HepG2 (cell line): ENCODE measurements around the gene COL8A2. TPM values are rescaled to one million over a fixed set of nuclear protein-coding genes. Genes with fewer than 3 reads are reported as not detected.

ENCODE experiments used
- ATF3 ChIP-seq: sonication (generic); formaldehyde crosslinking; IDR thresholded peaks from 2 replicates; pipeline ENCODE4 v1.4.0; 2020; ENCODE audit warnings: missing genetic modification reagents
- ATF7-NPFF ChIP-seq: sonication (generic); formaldehyde crosslinking; IDR thresholded peaks from 2 replicates; pipeline ENCODE4 v1.8.1; 2023; ENCODE audit warnings: mild to moderate bottlenecking, low read depth, missing genetic modification reagents, moderate library complexity
- CBX2 ChIP-seq, 2 experiments: fragments of 200-600 bp in 1 of 2; sonication (generic); formaldehyde crosslinking in 1 of 2; IDR thresholded peaks; 2 replicates each; pipeline versions ENCODE4 v1.7.0 to v1.8.1; 2018 to 2022; ENCODE audit warnings: low read depth in 2 of 2, low read length in 1 of 2, mild to moderate bottlenecking in 1 of 2, missing genetic modification reagents in 1 of 2
- ELF3 ChIP-seq: IDR thresholded peaks from 2 replicates; pipeline ENCODE4 v1.6.1; 2016; ENCODE audit warnings: missing genetic modification reagents, missing compliant biosample characterization
- HHEX ChIP-seq: IDR thresholded peaks from 2 replicates; pipeline ENCODE4 v1.6.1; 2016; ENCODE audit warnings: control low read depth
- HOXA5 ChIP-seq: sonication (generic); formaldehyde crosslinking; IDR thresholded peaks from 2 replicates; pipeline ENCODE4 v1.4.0; 2020; ENCODE audit warnings: missing genetic modification reagents
- HOXD1 ChIP-seq: sonication (generic); formaldehyde crosslinking; IDR thresholded peaks from 2 replicates; pipeline ENCODE4 v1.5.0; 2020; ENCODE audit warnings: missing genetic modification reagents
- IRF2 ChIP-seq: IDR thresholded peaks from 2 replicates; pipeline ENCODE4 v1.6.1; 2018; ENCODE audit warnings: missing genetic modification reagents, missing compliant biosample characterization
- JUNB ChIP-seq: sonication (generic); formaldehyde crosslinking; IDR thresholded peaks from 2 replicates; pipeline ENCODE4 v1.8.0; 2022; ENCODE audit warnings: missing genetic modification reagents, mild to moderate bottlenecking, borderline replicate concordance
- NR2C2 ChIP-seq: sonication (generic); formaldehyde crosslinking; IDR thresholded peaks from 2 replicates; pipeline ENCODE4 v1.4.0; 2020; ENCODE audit warnings: missing genetic modification reagents, mild to moderate bottlenecking, moderate library complexity, borderline replicate concordance
- POLR2AphosphoS5 ChIP-seq: IDR thresholded peaks from 2 replicates; pipeline ENCODE4 v1.6.1; 2012; ENCODE audit warnings: low read depth, low read length
- SKI ChIP-seq: fragments of 450-650 bp; IDR thresholded peaks from one replicate; pipeline ENCODE4 v1.6.1; 2018; ENCODE audit warnings: mild to moderate bottlenecking; ENCODE audit not compliant: partially characterized antibody
- SMAD1 ChIP-seq: sonication (generic); formaldehyde crosslinking; IDR thresholded peaks from 2 replicates; pipeline ENCODE4 v1.4.0; 2020; ENCODE audit warnings: missing genetic modification reagents, low read depth, mild to moderate bottlenecking, borderline replicate concordance
- ZBTB7A ChIP-seq: sonication (generic); formaldehyde crosslinking; IDR thresholded peaks from 2 replicates; pipeline ENCODE4 v1.8.0; 2022; ENCODE audit warnings: mild to moderate bottlenecking, missing genetic modification reagents
- ZNF556 ChIP-seq: sonication (generic); formaldehyde crosslinking; IDR thresholded peaks from 2 replicates; pipeline ENCODE4 v1.4.0; 2020; ENCODE audit warnings: mild to moderate bottlenecking, missing genetic modification reagents, borderline replicate concordance
- ZNF670 ChIP-seq: sonication (generic); formaldehyde crosslinking; IDR thresholded peaks from 2 replicates; pipeline ENCODE4 v1.8.0; 2022; ENCODE audit warnings: mild to moderate bottlenecking, missing genetic modification reagents, borderline replicate concordance
- ZNF749 ChIP-seq: sonication (generic); formaldehyde crosslinking; IDR thresholded peaks from 2 replicates; pipeline ENCODE4 v1.8.0; 2022; ENCODE audit warnings: mild to moderate bottlenecking, missing genetic modification reagents, moderate library complexity, borderline replicate concordance
- ZNF775 ChIP-seq: sonication (generic); formaldehyde crosslinking; IDR thresholded peaks from 2 replicates; pipeline ENCODE4 v1.4.0; 2020; ENCODE audit warnings: missing genetic modification reagents, mild to moderate bottlenecking, moderate library complexity, borderline replicate concordance
- ZNF776 ChIP-seq: sonication (generic); formaldehyde crosslinking; IDR thresholded peaks from 2 replicates; pipeline ENCODE4 v1.4.0; 2020; ENCODE audit warnings: mild to moderate bottlenecking, missing genetic modification reagents
- polyA plus RNA-seq, 8 experiments: library from polyadenylated mRNA; depleted of rRNA in 3 of 8; stranded (reverse) in 7 of 8; unstranded in 1 of 8; fragments of >200 nt; fragmentation: Illumina TruSeq in 4 of 8; extraction: Trizol in 4 of 8; gene quantifications; 2 replicates each; pipeline versions ENCODE4 v1.2.1 to v1.2.3, GENCODE V29; 2011 to 2016; ENCODE audit warnings: low read depth in 4 of 8, missing spikeins in 1 of 8, mixed read lengths in 1 of 8; ENCODE audit not compliant: insufficient read depth in 1 of 8
- total RNA-seq, 5 experiments: library from RNA; depleted of rRNA; stranded (reverse); fragments of >200 nt; fragmentation: Illumina TruSeq; extraction: Trizol; gene quantifications; 2 replicates each; pipeline ENCODE4 v1.2.3, GENCODE V29; 2016; ENCODE audit warnings: low read depth in 1 of 5
- TF ChIP-seq, protein P1 (sequence below): sonication (generic); formaldehyde crosslinking; IDR thresholded peaks from 2 replicates; pipeline ENCODE4 v1.4.0; 2020; ENCODE audit warnings: mild to moderate bottlenecking, missing genetic modification reagents
- TF ChIP-seq, protein P2 (sequence below): sonication (generic); formaldehyde crosslinking; IDR thresholded peaks from 2 replicates; pipeline ENCODE4 v1.4.0; 2020; ENCODE audit warnings: mild to moderate bottlenecking, missing genetic modification reagents
- TF ChIP-seq, protein P3 (sequence below): sonication (generic); formaldehyde crosslinking; IDR thresholded peaks from 2 replicates; pipeline ENCODE4 v1.5.0; 2020; ENCODE audit warnings: missing genetic modification reagents
- TF ChIP-seq, protein P4 (sequence below): sonication (generic); formaldehyde crosslinking; IDR thresholded peaks from 2 replicates; pipeline ENCODE4 v1.9.0; 2021; ENCODE audit warnings: missing genetic modification reagents, borderline replicate concordance

The COL8A2 gene
- total and polyA plus RNA-seq, 2 of the 13 experiments (the other 11 are each of a cell fraction or from before 2014, with no cell fraction given), result 0.13 to 0.24 TPM

- TF ChIP-seq ATF7-NPFF (CRISPR knock-in tag) (0 out of 2 replicates have a peak, but pooled peaks have one; percentile 57), ZNF776 (CRISPR knock-in tag) (0 out of 2 replicates have a peak, but pooled peaks have one; percentile 39), ZNF775 (CRISPR knock-in tag) (no peak), SMAD1 (CRISPR knock-in tag) (no peak), NR2C2 (no peak), ELF3 (CRISPR knock-in tag) (no peak), ZNF670 (CRISPR knock-in tag) (no peak), ZBTB7A (CRISPR knock-in tag) (no peak), HHEX (CRISPR knock-in tag) (no peak), HOXA5 (peak; percentile 31; the same call in 1 of the 2 replicates), IRF2 (CRISPR knock-in tag) (0 out of 2 replicates have a peak, but pooled peaks have one; percentile 11), SKI (no peak), ZNF556 (CRISPR knock-in tag) (0 out of 2 replicates have a peak, but pooled peaks have one; percentile 21), ATF3 (CRISPR knock-in tag) (peak; percentile 84), ZNF749 (CRISPR knock-in tag) (no peak), CBX2 (IDR thresholded peaks at IDR 0.05; ENCODE audit: low read depth, low read length) (no peak), CBX2 (CRISPR knock-in tag; IDR thresholded peaks at IDR 0.05; ENCODE audit: low read depth) (no peak), HOXD1 (no peak), POLR2AphosphoS5 (peak; percentile 75), JUNB (CRISPR knock-in tag) (peak; percentile 49; the same call in 1 of the 2 replicates)
- TF ChIP-seq, protein P1, sequence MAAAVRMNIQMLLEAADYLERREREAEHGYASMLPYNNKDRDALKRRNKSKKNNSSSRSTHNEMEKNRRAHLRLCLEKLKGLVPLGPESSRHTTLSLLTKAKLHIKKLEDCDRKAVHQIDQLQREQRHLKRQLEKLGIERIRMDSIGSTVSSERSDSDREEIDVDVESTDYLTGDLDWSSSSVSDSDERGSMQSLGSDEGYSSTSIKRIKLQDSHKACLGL (CRISPR knock-in tag), result peak; percentile 52; the same call in 1 of the 2 replicates
- TF ChIP-seq, protein P2, sequence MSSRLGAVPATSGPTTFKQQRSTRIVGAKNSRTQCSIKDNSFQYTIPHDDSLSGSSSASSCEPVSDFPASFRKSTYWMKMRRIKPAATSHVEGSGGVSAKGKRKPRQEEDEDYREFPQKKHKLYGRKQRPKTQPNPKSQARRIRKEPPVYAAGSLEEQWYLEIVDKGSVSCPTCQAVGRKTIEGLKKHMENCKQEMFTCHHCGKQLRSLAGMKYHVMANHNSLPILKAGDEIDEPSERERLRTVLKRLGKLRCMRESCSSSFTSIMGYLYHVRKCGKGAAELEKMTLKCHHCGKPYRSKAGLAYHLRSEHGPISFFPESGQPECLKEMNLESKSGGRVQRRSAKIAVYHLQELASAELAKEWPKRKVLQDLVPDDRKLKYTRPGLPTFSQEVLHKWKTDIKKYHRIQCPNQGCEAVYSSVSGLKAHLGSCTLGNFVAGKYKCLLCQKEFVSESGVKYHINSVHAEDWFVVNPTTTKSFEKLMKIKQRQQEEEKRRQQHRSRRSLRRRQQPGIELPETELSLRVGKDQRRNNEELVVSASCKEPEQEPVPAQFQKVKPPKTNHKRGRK (CRISPR knock-in tag), result no peak
- TF ChIP-seq, protein P3, sequence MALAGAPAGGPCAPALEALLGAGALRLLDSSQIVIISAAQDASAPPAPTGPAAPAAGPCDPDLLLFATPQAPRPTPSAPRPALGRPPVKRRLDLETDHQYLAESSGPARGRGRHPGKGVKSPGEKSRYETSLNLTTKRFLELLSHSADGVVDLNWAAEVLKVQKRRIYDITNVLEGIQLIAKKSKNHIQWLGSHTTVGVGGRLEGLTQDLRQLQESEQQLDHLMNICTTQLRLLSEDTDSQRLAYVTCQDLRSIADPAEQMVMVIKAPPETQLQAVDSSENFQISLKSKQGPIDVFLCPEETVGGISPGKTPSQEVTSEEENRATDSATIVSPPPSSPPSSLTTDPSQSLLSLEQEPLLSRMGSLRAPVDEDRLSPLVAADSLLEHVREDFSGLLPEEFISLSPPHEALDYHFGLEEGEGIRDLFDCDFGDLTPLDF (CRISPR knock-in tag), result no peak
- TF ChIP-seq, protein P4, sequence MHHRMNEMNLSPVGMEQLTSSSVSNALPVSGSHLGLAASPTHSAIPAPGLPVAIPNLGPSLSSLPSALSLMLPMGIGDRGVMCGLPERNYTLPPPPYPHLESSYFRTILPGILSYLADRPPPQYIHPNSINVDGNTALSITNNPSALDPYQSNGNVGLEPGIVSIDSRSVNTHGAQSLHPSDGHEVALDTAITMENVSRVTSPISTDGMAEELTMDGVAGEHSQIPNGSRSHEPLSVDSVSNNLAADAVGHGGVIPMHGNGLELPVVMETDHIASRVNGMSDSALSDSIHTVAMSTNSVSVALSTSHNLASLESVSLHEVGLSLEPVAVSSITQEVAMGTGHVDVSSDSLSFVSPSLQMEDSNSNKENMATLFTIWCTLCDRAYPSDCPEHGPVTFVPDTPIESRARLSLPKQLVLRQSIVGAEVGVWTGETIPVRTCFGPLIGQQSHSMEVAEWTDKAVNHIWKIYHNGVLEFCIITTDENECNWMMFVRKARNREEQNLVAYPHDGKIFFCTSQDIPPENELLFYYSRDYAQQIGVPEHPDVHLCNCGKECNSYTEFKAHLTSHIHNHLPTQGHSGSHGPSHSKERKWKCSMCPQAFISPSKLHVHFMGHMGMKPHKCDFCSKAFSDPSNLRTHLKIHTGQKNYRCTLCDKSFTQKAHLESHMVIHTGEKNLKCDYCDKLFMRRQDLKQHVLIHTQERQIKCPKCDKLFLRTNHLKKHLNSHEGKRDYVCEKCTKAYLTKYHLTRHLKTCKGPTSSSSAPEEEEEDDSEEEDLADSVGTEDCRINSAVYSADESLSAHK, result no peak
Measured at GRCh38 chr1:36155408-36156328, 30.6 kb upstream of the COL8A2 start, which contains the start of gene MAP7D1 (continued).
